ENCODE measurements around the gene SPTBN1.
A peak's percentile ranks its signal among the peaks of the same experiment; 100 is the strongest.

The SPTBN1 gene

GRCh38 chr2:54455563-54456361, at the start of gene SPTBN1:
SPTBN1 (plus strand) TSS chr2:54456327; CDS start chr2:54526419, 70,092 bp downstream.
- DNase-seq, result no peak

GRCh38 chr2:54407693-54408092, 48.4 kb upstream of the SPTBN1 start:
- no peak for DNase-seq

- DNase-seq, result no peak
Observed at GRCh38 chr2:54408288-54408687, 47.8 kb upstream of the SPTBN1 start.

GRCh38 chr2:54409752-54410151, 46.4 kb upstream of the SPTBN1 start:
- DNase-seq, result no peak

- no peak for DNase-seq
Observed at GRCh38 chr2:54411801-54412354, 44.2 kb upstream of the SPTBN1 start.

GRCh38 chr2:54416166-54416813, 39.8 kb upstream of the SPTBN1 start:
- DNase-seq, result no peak

- DNase-seq, result no peak
Observed at GRCh38 chr2:54416938-54417337, 39.2 kb upstream of the SPTBN1 start.

GRCh38 chr2:54417577-54417976, 38.5 kb upstream of the SPTBN1 start:
- DNase-seq, result no peak

GRCh38 chr2:54419388-54419787, 36.7 kb upstream of the SPTBN1 start:
- DNase-seq, result no peak

GRCh38 chr2:54419855-54420523, 36.1 kb upstream of the SPTBN1 start:
- no peak for DNase-seq

- no peak for DNase-seq
Observed at GRCh38 chr2:54420524-54421172, 35.5 kb upstream of the SPTBN1 start.

GRCh38 chr2:54422072-54422581, 34.0 kb upstream of the SPTBN1 start:
- DNase-seq, result peak; percentile 44

GRCh38 chr2:54423213-54423612, 32.9 kb upstream of the SPTBN1 start:
- DNase-seq, result no peak

GRCh38 chr2:54424555-54425163, 31.5 kb upstream of the SPTBN1 start:
- no peak for DNase-seq

- no peak for DNase-seq
Observed at GRCh38 chr2:54428108-54428831, 27.9 kb upstream of the SPTBN1 start.

- no peak for DNase-seq
Observed at GRCh38 chr2:54429054-54429453, 27.1 kb upstream of the SPTBN1 start.

GRCh38 chr2:54429811-54430551, 26.1 kb upstream of the SPTBN1 start:
- no peak for DNase-seq

GRCh38 chr2:54430649-54431048, 25.5 kb upstream of the SPTBN1 start:
- DNase-seq, result no peak

GRCh38 chr2:54432251-54433015, 23.7 kb upstream of the SPTBN1 start:
- no peak for DNase-seq

GRCh38 chr2:54434229-54434628, 21.9 kb upstream of the SPTBN1 start:
- no peak for DNase-seq

Measured in activated gamma-delta T cell treated with Interleukin-2 at 50 U/mL for 16 hours (primary cell).